GM18861 (cell line): ENCODE measurements around the gene TMEM50A.
"Not testable (repeated sequence)": the region's sequence is repeated elsewhere in the genome, so short reads cannot be mapped to it uniquely, and the experiment has no call there.

Source experiments
- ATAC-seq: cut with Tn5 transposase; IDR thresholded peaks from one replicate; pipeline ENCODE4 v1.9.1; 2021; ENCODE audit not compliant: unreplicated experiment

The TMEM50A gene

GRCh38 chr1:25383090-25383489, 45.0 kb downstream of the TMEM50A start:
- not testable (repeated sequence) for ATAC-seq

GRCh38 chr1:25383875-25384274, 45.7 kb downstream of the TMEM50A start:
- ATAC-seq: not testable (repeated sequence)

- ATAC-seq: not testable (repeated sequence)
Observed at GRCh38 chr1:25387096-25387495, 49.0 kb downstream of the TMEM50A start.

DNA sequence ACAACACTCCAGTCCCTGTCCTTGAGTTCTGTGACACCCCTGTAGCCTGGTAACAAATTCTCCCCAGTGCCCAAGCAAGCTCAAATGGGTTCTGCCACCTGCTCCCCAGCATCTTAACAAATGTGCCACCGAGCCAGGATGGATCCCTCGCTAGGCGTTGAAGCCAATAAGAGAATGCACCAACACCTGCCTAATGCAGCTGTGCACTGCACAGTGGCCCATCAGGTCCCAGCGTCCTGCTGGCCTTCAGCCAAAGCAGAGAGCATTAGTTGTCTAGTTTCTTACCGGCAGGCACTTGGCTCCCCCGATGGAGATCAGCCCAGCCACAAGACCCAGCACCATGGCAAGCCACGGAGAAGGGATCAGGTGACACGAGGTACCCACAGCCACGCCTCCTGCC, 50.6 kb downstream of the TMEM50A start:
- ATAC-seq: not testable (repeated sequence)

DNA sequence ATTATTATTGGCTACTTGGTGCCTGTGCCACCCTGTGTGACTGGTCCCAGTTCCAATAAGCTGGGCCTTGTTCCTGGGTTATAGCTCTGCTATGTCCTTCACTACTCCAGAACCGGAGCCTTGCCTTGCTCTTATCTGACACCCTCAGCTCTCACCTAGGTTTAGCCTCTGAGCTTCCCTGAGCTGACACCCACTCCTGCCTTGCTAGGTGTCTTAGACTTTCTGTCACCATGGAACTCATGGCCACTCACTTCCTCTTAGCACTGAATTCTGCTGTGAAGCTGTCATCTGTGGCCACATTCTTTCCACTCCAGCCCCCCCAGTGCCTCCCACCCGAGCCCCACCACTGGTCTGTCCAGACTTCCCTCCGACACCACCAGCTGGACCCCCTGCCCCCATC, 51.6 kb downstream of the TMEM50A start:
- ATAC-seq: not testable (repeated sequence)

DNA sequence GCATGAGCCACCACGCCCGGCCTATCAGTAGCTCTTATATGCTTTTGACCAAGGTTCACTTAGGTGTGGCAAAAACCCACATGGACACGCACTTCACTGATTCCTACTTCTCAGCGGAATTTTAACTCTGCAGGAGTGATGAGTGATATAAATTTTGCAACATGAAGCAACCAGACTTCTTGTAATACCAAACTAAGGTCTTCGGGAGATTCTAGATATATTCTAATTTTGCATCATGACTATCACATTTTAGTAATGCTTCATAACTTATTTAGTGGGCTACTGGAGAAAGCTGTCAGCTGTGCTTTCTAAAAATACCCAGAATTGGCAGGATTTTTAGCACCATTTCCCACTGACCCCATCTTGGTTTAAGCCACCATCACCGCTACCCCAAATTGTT, 54.7 kb downstream of the TMEM50A start:
- ATAC-seq: no peak

GRCh38 chr1:25397549-25397948, 59.4 kb downstream of the TMEM50A start:
- not testable (repeated sequence) for ATAC-seq

DNA sequence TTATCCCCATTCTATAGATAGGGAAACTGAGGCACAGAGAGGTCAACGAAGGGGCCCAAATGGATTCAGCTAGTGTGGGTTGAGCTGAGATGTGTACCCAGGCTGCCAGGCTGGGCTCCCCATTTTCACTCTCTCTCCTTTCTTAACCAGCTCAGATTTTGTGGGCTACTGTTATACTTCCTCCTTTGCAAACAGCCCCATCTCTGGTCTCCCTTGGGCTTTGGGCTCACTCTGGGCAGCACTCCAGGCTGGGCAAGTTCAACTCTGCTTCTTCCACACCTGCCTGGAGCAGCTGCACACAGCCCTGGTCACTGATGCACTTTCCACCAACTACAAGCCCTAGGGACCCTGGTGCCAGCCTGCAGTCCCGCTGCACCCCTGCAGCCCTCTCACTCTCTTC, 59.9 kb downstream of the TMEM50A start:
- not testable (repeated sequence) for ATAC-seq

DNA sequence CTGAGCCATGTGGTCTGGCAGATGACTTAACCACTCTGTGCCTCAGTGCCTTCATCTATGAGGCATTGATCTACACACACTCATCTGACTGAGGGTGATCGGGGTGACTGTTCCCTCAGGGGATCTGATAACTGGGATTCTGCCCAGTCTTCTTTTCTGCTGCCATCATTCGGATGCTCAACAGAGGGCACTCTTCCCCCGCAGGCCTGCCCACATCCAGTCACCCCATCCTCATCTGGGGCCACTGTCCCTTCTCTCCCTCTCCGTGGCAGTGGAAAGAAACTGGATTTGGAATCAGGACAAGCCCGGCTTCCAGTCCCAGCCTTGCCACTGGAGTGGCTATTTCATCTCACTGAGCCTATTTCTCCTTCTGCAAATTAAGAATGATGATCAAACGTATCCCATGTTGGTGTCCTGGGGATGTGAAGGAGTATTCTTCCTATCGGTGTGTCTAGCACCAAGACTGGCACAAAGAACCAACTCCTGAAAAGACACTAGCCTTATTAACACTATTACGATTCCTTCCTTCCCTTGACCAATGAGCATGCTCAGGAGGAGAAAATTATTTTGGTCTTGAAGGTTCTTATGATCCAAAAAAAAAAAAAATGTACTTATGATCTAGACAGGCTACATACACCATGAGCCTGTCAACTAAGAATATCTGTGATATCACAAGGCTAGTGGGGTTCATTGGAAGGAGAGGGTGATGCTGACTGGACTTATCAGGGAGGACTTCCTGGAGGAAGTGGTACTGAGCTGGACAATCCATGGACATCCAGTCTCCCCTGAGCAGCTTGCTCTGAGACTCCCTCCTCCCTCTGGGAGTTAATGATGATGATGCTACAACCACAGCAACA, 65.0 kb downstream of the TMEM50A start:
- not testable (repeated sequence) for ATAC-seq

- ATAC-seq: not testable (repeated sequence)
Observed at GRCh38 chr1:25405731-25406305, 67.7 kb downstream of the TMEM50A start.

DNA sequence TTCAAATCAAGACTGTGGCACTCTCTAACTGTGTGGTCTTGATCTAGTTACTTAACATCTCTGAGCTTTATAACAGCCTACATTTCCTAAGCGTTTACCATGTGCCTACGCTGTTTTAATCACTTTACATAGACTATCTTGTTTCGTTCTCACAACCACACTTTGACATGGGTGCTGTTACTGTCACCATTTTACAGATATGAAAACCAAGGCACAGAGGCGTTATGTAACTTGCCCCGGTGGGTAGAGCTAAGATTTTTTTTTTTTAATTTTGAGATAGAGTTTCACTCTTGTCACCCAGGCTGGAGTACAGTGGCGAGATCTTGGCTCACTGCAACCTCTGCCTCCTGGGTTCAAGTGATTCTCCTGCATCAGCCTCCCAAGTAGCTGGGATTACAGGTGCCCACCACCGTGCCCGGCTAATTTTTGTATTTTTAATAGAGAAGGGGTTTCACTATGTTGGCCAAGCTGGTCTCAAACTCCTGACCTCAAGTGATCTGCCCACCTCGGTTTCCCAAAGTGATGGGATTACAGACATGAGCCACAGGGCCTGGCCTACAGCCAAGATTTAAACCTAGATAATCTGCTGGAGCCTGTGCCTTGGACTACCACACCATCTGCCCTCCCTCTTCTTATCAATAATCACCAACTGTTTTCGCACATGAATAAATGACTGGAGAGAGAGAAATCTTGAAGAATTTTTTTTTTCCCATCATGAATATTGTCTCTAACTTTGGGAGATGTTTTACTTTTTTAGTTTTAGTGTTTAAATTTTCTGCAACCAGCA, 71.7 kb downstream of the TMEM50A start:
- ATAC-seq: not testable (repeated sequence)
